ENCODE measurements around the gene SPAG6. TPM values are rescaled to one million over a fixed set of nuclear protein-coding genes. Genes with fewer than 3 reads are reported as not detected.
"Not testable (repeated sequence)": the region's sequence is repeated elsewhere in the genome, so short reads cannot be mapped to it uniquely, and the experiment has no call there.

SPAG6 gene
- polyA plus RNA-seq, 3 donors = 0.06 TPM; not detected in 2

- no peak overlapping the region for H3K27ac ChIP-seq (ENCODE audit: low read depth, low read length)
Observed at GRCh38 chr10:22338931-22339330, 6.4 kb upstream of the SPAG6 start.

- H3K27ac ChIP-seq (ENCODE audit: low read depth, low read length) = peak overlapping the region; percentile 83
- 1% methylated on average over 13 of the region's 13 CpGs for WGBS, 3 donors
Observed at GRCh38 chr10:22339761-22340328, 5.5 kb upstream of the SPAG6 start.

- peak overlapping the region; percentile 83 for H3K27ac ChIP-seq (ENCODE audit: low read depth, low read length)
- 1% methylated on average over 73 to 97 of the region's 98 CpGs for WGBS, 3 donors
Observed at GRCh38 chr10:22340329-22341189, 4.7 kb upstream of the SPAG6 start.

GRCh38 chr10:22341190-22341925 is 3.9 kb upstream of the SPAG6 start:
- no peak overlapping the region for H3K27ac ChIP-seq (ENCODE audit: low read depth, low read length)
- WGBS, 3 donors = 2 to 3% (median 2%) methylated on average over 40 of the region's 40 CpGs

- H3K27ac ChIP-seq (ENCODE audit: low read depth, low read length) = no peak overlapping the region
- WGBS, 3 donors = 42 to 46% (median 43%) methylated on average over 3 of the region's 3 CpGs
Observed at GRCh38 chr10:22341926-22342196, 3.4 kb upstream of the SPAG6 start.

- no peak overlapping the region for H3K27ac ChIP-seq (ENCODE audit: low read depth, low read length)
- 46 to 49% (median 46%) methylated on average over 3 of the region's 3 CpGs for WGBS, 3 donors
Observed at GRCh38 chr10:22342421-22342820, 2.9 kb upstream of the SPAG6 start.

- H3K27ac ChIP-seq (ENCODE audit: low read depth, low read length) = no peak overlapping the region
- 16 to 18% (median 17%) methylated on average over 3 of the region's 3 CpGs for WGBS, 3 donors
Observed at GRCh38 chr10:22343731-22344130, 1.6 kb upstream of the SPAG6 start.

GRCh38 chr10:22344249-22344648 is 1.0 kb upstream of the SPAG6 start:
- 19 to 24% (median 20%) methylated on average over 1 of the region's 1 CpG for whole genome bisulfite sequencing, 3 donors

GRCh38 chr10:22344781-22345300 is 455 bp upstream of the SPAG6 start:
- H3K27ac ChIP-seq (ENCODE audit: low read depth, low read length) = no peak overlapping the region
- WGBS, 3 donors = 9 to 13% (median 13%) methylated on average over 25 to 26 of the region's 26 CpGs

More at GRCh38 chr10:22344249-22344648, 1.0 kb upstream of the SPAG6 start:
- H3K27ac ChIP-seq (ENCODE audit: low read depth, low read length) = no peak overlapping the region

- no peak overlapping the region for H3K27ac ChIP-seq (ENCODE audit: low read depth, low read length)
- WGBS, 3 donors = 38 to 52% (median 43%) methylated on average over 8 of the region's 8 CpGs
Observed at GRCh38 chr10:22346096-22346661, 883 bp downstream of the SPAG6 start.

GRCh38 chr10:22349755-22350154 is 4.5 kb downstream of the SPAG6 start:
- no peak overlapping the region for H3K27ac ChIP-seq (ENCODE audit: low read depth, low read length)
- 92 to 100% (median 99%) methylated on average over 1 of the region's 1 CpG for WGBS, 3 donors

GRCh38 chr10:22351131-22351703 is 5.9 kb downstream of the SPAG6 start:
- H3K27ac ChIP-seq (ENCODE audit: low read depth, low read length) = no peak overlapping the region
- WGBS, 3 donors = 94 to 97% (median 95%) methylated on average over 5 of the region's 5 CpGs

- WGBS, 3 donors = 85 to 92% (median 86%) methylated on average over 4 of the region's 4 CpGs
- no peak overlapping the region for H3K27ac ChIP-seq (ENCODE audit: low read depth, low read length)
Observed at GRCh38 chr10:22356324-22356873, 11.1 kb downstream of the SPAG6 start.

GRCh38 chr10:22357770-22358169 is 12.5 kb downstream of the SPAG6 start:
- not testable (repeated sequence) for H3K27ac ChIP-seq (ENCODE audit: low read depth, low read length)
- WGBS, 3 donors = 86 to 93% (median 88%) methylated on average over 3 of the region's 4 CpGs

- 92 to 94% (median 93%) methylated on average over 6 of the region's 6 CpGs for WGBS, 3 donors
- H3K27ac ChIP-seq (ENCODE audit: low read depth, low read length) = no peak overlapping the region
Observed at GRCh38 chr10:22363305-22363704, 18.0 kb downstream of the SPAG6 start.

- H3K27ac ChIP-seq (ENCODE audit: low read depth, low read length) = no peak overlapping the region
- 91 to 92% (median 91%) methylated on average over 5 of the region's 5 CpGs for WGBS, 3 donors
Observed at GRCh38 chr10:22364407-22365140, 19.3 kb downstream of the SPAG6 start.

GRCh38 chr10:22365233-22365632 is 19.9 kb downstream of the SPAG6 start:
- WGBS, 3 donors = 89 to 98% (median 91%) methylated on average over 1 of the region's 1 CpG
- H3K27ac ChIP-seq (ENCODE audit: low read depth, low read length) = no peak overlapping the region
